Measurements from ENCODE around the gene CHCHD5. TPM values are rescaled to one million over a fixed set of nuclear protein-coding genes. Genes with fewer than 3 reads are reported as not detected.

CHCHD5 gene
- polyA plus RNA-seq, 3 donors, result 37.1 to 77.3 (median 56.2) TPM

DNA sequence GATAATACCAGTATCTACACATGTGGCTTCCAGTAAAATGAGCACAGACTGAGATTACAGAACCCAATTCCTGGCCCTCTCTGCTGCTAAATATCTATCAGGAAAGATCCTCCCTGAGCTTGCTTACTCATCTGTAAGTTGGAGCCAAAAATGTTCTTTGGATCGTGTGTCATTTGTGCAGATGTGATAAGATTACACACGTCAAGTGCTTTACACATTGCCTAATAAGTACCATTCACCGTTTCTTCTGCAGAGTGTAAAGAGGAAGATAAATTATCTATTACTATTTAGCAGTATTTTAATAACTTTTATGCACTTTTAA, 38.1 kb downstream of the CHCHD5 start:
- H3K27me3 Mint-ChIP-seq (ENCODE audit: low read depth in 3 of 3), result no peaks in the 10 kb centered on the region
- no CpG with 5 or more reads among the region's 3 CpGs for WGBS (ENCODE audit: insufficient coverage)
- Histone ChIP-seq H3K36me3 (replicated peaks in 1 of 2; ENCODE audit: control insufficient read depth in 1 of 2, insufficient read depth in 2 of 2, low read length in 2 of 2) (no peaks in the 10 kb centered on the region), H3K4me3 (replicated peaks in 1 of 3; ENCODE audit: low read depth in 2 of 3, low read length in 3 of 3) (peak overlapping the region in 1 of 3 experiments; percentile 4), H3K4me2 (replicated peaks; ENCODE audit: extremely low read depth, low read length, poor library complexity, severe bottlenecking) (no peak overlapping the region), H3K4me1 (ENCODE audit: control insufficient read depth in 1 of 2, insufficient read depth in 2 of 2, low read length in 2 of 2) (peaks cover 53 to 67% of the 10 kb centered on the region in 2 donors), H3K79me2 (ENCODE audit: insufficient read depth, low read length) (no peaks in the 10 kb centered on the region), H2AFZ (ENCODE audit: insufficient read depth, low read depth, low read length, poor library complexity, severe bottlenecking) (no peak overlapping the region), H3K9me3 (replicated peaks in 1 of 2; ENCODE audit: control insufficient read depth in 1 of 2, insufficient read depth in 1 of 2, low read length in 2 of 2) (no peaks in the 10 kb centered on the region), H4K20me1 (ENCODE audit: insufficient read depth, low read length) (no peaks in the 10 kb centered on the region), H3K27me3 (ENCODE audit: control insufficient read depth in 2 of 2, insufficient read depth in 2 of 2, low read length in 2 of 2) (no peaks in the 10 kb centered on the region), H3K9ac (ENCODE audit: insufficient read depth, low read length, poor library complexity, severe bottlenecking) (no peak overlapping the region), H3K27ac (ENCODE audit: low read depth in 1 of 2, low read length in 2 of 2) (peak overlapping the region in 1 of 2 donors; percentile 59)
- DNase-seq, result peak; percentile 58 to 78 (median 75)
- peaks cover 57% of the 10 kb centered on the region for H3K4me1 Mint-ChIP-seq
- H3K9me3 Mint-ChIP-seq, result peaks cover 0 to 2% (median 0%) of the 10 kb centered on the region in 7 donors
- H3K27ac Mint-ChIP-seq, result peak overlapping the region in 4 of 7 donors; percentile 5 to 48 (median 29)
- intact Hi-C loops (cut with micrococcal nuclease), result no loop called here
- TF ChIP-seq, protein P1, sequence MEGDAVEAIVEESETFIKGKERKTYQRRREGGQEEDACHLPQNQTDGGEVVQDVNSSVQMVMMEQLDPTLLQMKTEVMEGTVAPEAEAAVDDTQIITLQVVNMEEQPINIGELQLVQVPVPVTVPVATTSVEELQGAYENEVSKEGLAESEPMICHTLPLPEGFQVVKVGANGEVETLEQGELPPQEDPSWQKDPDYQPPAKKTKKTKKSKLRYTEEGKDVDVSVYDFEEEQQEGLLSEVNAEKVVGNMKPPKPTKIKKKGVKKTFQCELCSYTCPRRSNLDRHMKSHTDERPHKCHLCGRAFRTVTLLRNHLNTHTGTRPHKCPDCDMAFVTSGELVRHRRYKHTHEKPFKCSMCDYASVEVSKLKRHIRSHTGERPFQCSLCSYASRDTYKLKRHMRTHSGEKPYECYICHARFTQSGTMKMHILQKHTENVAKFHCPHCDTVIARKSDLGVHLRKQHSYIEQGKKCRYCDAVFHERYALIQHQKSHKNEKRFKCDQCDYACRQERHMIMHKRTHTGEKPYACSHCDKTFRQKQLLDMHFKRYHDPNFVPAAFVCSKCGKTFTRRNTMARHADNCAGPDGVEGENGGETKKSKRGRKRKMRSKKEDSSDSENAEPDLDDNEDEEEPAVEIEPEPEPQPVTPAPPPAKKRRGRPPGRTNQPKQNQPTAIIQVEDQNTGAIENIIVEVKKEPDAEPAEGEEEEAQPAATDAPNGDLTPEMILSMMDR (IDR thresholded peaks at IDR 0.05), result no peak
- no peak overlapping the region for H3K4me3 Mint-ChIP-seq
- H3K36me3 Mint-ChIP-seq, result no peaks in the 10 kb centered on the region

DNA sequence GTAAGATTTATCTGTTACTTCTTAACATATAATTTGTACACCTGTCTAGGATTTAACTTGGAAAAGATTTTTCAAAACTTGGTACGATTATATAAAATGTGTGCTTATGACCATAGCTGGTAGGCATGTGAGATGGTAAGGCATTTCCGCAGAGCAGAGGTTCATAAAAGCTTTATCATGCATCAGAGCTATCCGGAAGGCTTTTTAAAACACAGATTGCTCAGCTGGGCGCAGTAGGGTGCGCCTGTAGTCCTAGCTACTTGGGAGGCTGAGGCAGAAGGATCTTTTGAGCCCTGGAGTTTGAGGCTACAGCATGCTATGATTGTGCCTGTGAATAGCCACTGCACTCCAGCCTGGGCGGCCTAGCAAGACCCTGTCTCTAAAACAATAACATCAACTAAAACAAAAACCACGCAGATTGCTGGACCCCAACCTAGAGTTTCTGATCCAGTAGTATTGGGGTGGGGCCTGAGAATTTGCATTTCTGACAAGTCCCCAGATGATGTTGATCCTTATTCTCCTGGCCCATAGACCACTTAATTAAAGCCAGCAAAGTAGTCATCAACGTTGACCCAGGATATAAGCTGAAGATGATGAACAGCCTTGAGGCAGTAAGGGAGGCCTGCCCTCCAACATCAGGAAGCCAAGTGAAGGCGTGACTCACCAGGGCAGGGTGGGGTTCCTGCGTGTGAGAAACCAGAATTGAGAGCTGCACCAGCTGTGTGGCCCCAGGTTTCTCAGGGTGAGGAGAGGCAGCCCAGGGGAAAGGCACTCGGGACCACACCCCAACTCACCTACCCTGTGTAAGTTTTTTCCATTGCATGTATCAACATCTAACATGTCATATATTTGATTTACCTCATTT, 39.7 kb downstream of the CHCHD5 start:
- H3K27me3 ChIP-seq (ENCODE audit: control insufficient read depth in 2 of 2, insufficient read depth in 2 of 2, low read length in 2 of 2), result no peaks in the 10 kb centered on the region
- no peaks in the 10 kb centered on the region for H3K79me2 ChIP-seq (ENCODE audit: insufficient read depth, low read length)
- WGBS (ENCODE audit: insufficient coverage), result 50% methylated on average over 2 of the region's 11 CpGs
- Mint-ChIP-seq H3K27me3 (ENCODE audit: low read depth in 3 of 3) (peaks cover 0 to 1% (median 0%) of the 10 kb centered on the region in 3 donors), H3K36me3 (no peaks in the 10 kb centered on the region), H3K27ac (peak overlapping the region; percentile 79 to 94 (median 90)), H3K4me1 (peaks cover 63% of the 10 kb centered on the region), H3K4me3 (no peak overlapping the region), H3K9me3 (peaks cover 0 to 2% (median 0%) of the 10 kb centered on the region in 7 donors)
- H3K9ac ChIP-seq (ENCODE audit: insufficient read depth, low read length, poor library complexity, severe bottlenecking), result no peak overlapping the region
- no peak overlapping the region for H2AFZ ChIP-seq (ENCODE audit: insufficient read depth, low read depth, low read length, poor library complexity, severe bottlenecking)
- TF ChIP-seq, protein P1 (IDR thresholded peaks at IDR 0.05), result no peak
- no peaks in the 10 kb centered on the region for H3K9me3 ChIP-seq (replicated peaks in 1 of 2; ENCODE audit: control insufficient read depth in 1 of 2, insufficient read depth in 1 of 2, low read length in 2 of 2)
- H3K27ac ChIP-seq (ENCODE audit: low read depth in 1 of 2, low read length in 2 of 2), result peak overlapping the region; percentile 54 to 89
- H3K4me3 ChIP-seq (replicated peaks in 1 of 3; ENCODE audit: low read depth in 2 of 3, low read length in 3 of 3), result peak overlapping the region in 1 of 3 experiments; percentile 1
- intact Hi-C loops (cut with micrococcal nuclease), result loop anchor here in 1 of 2 donors (2.0 kb wide), 1 partner anchor 21 kb away; the partner anchor contains the start of gene SLC20A1
- H3K4me1 ChIP-seq (ENCODE audit: control insufficient read depth in 1 of 2, insufficient read depth in 2 of 2, low read length in 2 of 2), result peaks cover 58 to 68% of the 10 kb centered on the region in 2 donors
- H4K20me1 ChIP-seq (ENCODE audit: insufficient read depth, low read length), result no peaks in the 10 kb centered on the region
- H3K36me3 ChIP-seq (replicated peaks in 1 of 2; ENCODE audit: control insufficient read depth in 1 of 2, insufficient read depth in 2 of 2, low read length in 2 of 2), result no peaks in the 10 kb centered on the region
- H3K4me2 ChIP-seq (replicated peaks; ENCODE audit: extremely low read depth, low read length, poor library complexity, severe bottlenecking), result peak overlapping the region; percentile 35
- DNase-seq, result peak; percentile 87 to 92 (median 90)

All from CD14-positive monocyte (primary cell).